Right atrium auricular region (tissue), 2 donors: Measurements from ENCODE around the gene FBXL7. TPM values are rescaled to one million over a fixed set of nuclear protein-coding genes. Genes with fewer than 3 reads are reported as not detected.

ENCODE experiments used
- DNase-seq: peaks from one replicate; pipeline ENCODE4 v3.0.0-alpha.2; 2019; ENCODE audit warnings: low spot score
- H3K27ac ChIP-seq, 2 donors: fragments of 200-600 bp; sonication (generic); 1 replicate in 1 of 2; 2 replicates in 1 of 2; pipeline ENCODE4 v1.5.1; 2016 to 2019
- H3K27me3 ChIP-seq, 2 donors: fragments of 200-600 bp; sonication (generic); one replicate each; pipeline versions ENCODE4 v1.5.1 to v1.6.0; 2017 to 2019
- H3K36me3 ChIP-seq: fragments of 200-600 bp; sonication (generic); one replicate; pipeline ENCODE4 v1.5.1; 2016
- H3K4me1 ChIP-seq, 2 donors: fragments of 200-600 bp; sonication (generic); one replicate each; pipeline versions ENCODE4 v1.5.1 to v1.6.0; 2017 to 2019
- H3K4me3 ChIP-seq, 2 donors: fragments of 200-600 bp; sonication (generic); 1 replicate in 1 of 2; 2 replicates in 1 of 2; pipeline ENCODE4 v1.5.1; 2017 to 2019; ENCODE audit warnings: mild to moderate bottlenecking in 1 of 2, moderate library complexity in 1 of 2
- H3K9me3 ChIP-seq, 2 donors: fragments of 200-600 bp; sonication (generic); one replicate each; pipeline ENCODE4 v1.5.1; 2019
- total RNA-seq, 2 donors: library from RNA; depleted of rRNA; stranded (reverse); fragments of >200 nt; gene quantifications; one replicate each; pipeline ENCODE4 v1.1.0, GENCODE V29; 2016
- TF ChIP-seq, protein P1 (sequence below), 2 donors: fragments of 200-600 bp; sonication (generic); IDR thresholded peaks; one replicate each; pipeline ENCODE4 v1.5.1; 2019; ENCODE audit warnings: antibody characterized with exemption in 2 of 2

Gene FBXL7
- total RNA-seq, 2 donors from 2014 or later, result 16.6 to 18.4 TPM

DNA sequence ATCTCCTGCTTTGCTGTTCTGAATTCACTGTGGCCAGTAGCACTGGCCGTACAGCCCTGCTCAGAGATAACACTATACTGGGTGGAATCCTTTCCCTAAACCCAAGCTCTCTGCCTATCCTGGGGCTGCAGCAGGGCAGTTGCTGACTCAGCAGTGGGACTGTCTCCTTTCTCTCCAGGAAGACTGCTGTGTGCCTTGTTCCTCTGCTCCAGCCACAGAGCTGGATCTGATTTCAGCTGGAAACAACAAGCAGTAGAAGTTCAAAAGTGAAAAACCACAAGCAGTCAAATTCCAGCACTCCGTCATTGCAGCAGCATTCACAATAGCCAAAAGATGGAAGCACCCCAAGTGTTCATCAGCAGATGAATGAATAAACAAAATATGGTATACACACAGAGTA lies 105.0 kb downstream of the FBXL7 start:
- no peak overlapping the region for H3K4me3 ChIP-seq
- H3K4me1 ChIP-seq, result peaks cover 0 to 4% of the 10 kb centered on the region in 2 donors
- no peaks in the 10 kb centered on the region for H3K9me3 ChIP-seq
- DNase-seq, result no peak
- H3K36me3 ChIP-seq, result no peaks in the 10 kb centered on the region
- H3K27ac ChIP-seq, result no peak overlapping the region
- TF ChIP-seq, protein P1, sequence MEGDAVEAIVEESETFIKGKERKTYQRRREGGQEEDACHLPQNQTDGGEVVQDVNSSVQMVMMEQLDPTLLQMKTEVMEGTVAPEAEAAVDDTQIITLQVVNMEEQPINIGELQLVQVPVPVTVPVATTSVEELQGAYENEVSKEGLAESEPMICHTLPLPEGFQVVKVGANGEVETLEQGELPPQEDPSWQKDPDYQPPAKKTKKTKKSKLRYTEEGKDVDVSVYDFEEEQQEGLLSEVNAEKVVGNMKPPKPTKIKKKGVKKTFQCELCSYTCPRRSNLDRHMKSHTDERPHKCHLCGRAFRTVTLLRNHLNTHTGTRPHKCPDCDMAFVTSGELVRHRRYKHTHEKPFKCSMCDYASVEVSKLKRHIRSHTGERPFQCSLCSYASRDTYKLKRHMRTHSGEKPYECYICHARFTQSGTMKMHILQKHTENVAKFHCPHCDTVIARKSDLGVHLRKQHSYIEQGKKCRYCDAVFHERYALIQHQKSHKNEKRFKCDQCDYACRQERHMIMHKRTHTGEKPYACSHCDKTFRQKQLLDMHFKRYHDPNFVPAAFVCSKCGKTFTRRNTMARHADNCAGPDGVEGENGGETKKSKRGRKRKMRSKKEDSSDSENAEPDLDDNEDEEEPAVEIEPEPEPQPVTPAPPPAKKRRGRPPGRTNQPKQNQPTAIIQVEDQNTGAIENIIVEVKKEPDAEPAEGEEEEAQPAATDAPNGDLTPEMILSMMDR (IDR thresholded peaks at IDR 0.05), result no peak
- no peaks in the 10 kb centered on the region for H3K27me3 ChIP-seq

DNA sequence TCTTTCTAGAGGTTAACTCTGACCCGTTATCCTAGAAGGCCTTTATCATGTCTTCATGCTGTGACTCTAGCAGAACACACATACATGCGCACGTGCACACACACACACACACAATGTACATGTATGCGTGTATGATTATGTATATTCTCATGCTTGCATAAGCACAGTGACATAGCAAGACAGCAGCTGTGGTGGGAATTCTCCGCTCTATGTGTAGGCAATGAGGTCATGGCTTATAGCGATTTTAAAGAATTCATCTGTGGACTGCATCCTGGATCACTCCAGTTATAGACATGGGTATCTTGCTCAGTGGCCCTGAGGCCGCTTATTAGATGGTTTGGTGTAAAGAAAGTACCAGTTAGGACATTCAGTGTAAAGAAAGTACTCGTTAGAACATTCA lies 106.2 kb downstream of the FBXL7 start:
- Histone ChIP-seq H3K36me3 (no peaks in the 10 kb centered on the region), H3K27me3 (no peaks in the 10 kb centered on the region), H3K9me3 (no peaks in the 10 kb centered on the region), H3K4me1 (peaks cover 0 to 4% of the 10 kb centered on the region in 2 donors), H3K27ac (no peak overlapping the region), H3K4me3 (no peak overlapping the region)
- no peak for DNase-seq
- TF ChIP-seq, protein P1 (IDR thresholded peaks at IDR 0.05), result no peak

DNA sequence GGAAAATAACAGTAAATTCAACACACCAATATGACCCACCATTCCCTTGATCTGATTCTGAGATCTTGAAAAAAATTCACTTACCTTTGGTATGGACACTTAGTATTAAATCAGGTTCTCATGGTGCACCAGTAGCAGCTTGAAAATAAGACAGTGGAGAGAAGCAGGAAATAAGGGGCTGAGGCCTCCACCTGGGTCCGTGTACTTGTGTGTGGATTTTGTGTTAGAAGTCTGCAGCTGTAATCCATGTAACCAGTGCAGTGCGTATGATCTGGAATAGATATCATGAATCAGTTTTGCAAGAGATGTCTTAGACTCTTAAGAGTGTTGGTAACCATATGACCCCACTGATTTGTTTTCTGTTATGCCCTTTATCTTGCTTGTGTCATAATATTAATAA lies 107.1 kb downstream of the FBXL7 start:
- Histone ChIP-seq H3K36me3 (no peaks in the 10 kb centered on the region), H3K9me3 (no peaks in the 10 kb centered on the region), H3K4me1 (peaks cover 0 to 4% of the 10 kb centered on the region in 2 donors), H3K27ac (no peak overlapping the region), H3K4me3 (no peak overlapping the region), H3K27me3 (no peaks in the 10 kb centered on the region)
- no peak for DNase-seq
- TF ChIP-seq, protein P1 (IDR thresholded peaks at IDR 0.05), result no peak

DNA sequence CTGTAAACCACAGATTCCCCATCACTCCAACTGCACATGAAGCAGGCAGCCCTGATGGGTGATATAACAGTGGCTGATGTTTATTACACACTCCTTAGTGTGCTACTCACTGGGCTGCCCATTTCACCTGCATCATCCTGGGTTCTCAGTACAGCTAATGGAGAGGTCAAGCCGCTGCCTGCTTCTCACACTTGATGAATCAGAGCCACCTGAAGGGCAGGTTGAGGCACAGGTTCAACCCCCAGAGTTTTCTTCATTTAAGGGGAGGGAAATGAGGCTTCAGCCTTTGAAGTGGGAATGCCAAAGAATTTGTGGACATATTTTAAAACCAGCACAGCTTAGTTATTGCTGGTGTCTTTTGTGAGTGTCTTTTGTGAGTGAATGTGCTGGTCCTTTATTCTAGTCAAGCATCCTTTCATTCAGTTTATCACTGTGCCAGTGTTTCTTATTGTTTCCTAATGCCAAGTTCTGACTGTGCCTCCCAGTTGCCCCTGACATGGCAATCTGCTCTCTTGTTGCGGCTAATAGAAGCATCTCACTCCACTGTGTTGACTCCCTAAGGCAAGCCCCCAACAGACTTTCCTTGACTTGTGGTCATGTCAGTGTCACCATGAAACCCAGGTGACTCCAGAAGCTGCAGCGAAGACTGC lies 109.2 kb downstream of the FBXL7 start:
- TF ChIP-seq, protein P1 (IDR thresholded peaks at IDR 0.05), result no peak
- H3K36me3 ChIP-seq, result no peaks in the 10 kb centered on the region
- H3K4me3 ChIP-seq, result no peak overlapping the region
- peaks cover 0 to 4% of the 10 kb centered on the region in 2 donors for H3K4me1 ChIP-seq
- DNase-seq, result no peak
- no peak overlapping the region for H3K27ac ChIP-seq
- no peaks in the 10 kb centered on the region for H3K9me3 ChIP-seq
- H3K27me3 ChIP-seq, result no peaks in the 10 kb centered on the region

DNA sequence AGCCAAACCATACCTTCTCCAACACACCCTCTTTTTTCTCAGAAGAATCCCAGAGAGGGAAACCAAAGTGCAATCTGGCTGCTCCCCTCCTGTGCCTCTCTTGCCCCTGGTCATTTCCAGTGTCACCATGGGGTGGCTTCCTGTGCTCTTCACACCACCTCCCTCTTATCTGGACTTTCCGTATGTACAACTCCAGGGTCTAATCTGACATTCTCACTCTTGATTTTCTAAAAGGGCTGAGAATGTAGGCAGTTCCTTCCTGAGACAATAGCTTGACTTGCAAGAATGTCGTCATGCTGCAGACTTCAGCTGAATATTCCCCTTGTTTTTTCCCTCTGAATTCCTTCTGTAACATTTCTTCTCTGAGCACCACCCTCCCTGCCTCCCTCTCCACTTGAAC lies 110.2 kb downstream of the FBXL7 start:
- TF ChIP-seq, protein P1 (IDR thresholded peaks at IDR 0.05), result no peak
- no peak overlapping the region for H3K27ac ChIP-seq
- H3K27me3 ChIP-seq, result no peaks in the 10 kb centered on the region
- H3K9me3 ChIP-seq, result no peaks in the 10 kb centered on the region
- DNase-seq, result no peak
- H3K4me3 ChIP-seq, result no peak overlapping the region
- peaks cover 0 to 4% of the 10 kb centered on the region in 2 donors for H3K4me1 ChIP-seq
- no peaks in the 10 kb centered on the region for H3K36me3 ChIP-seq

DNA sequence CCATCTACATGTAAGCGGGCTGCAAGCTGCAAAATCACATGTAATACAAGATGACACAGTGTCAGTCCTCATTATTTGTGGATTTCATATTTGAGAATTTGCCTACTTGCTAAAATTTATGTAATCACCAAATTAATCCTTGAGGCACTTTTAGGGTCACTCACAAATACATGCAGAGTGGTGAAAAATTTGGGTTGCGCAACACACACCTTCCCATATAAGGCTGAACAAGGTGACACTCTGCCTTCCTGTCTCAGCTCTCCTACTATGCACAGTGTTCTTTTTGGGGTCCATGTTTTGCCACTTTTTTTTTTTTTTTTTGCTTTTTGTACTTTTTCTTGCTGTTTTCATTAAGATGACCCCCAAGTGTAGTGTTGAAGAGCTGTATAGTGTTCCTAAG lies 111.0 kb downstream of the FBXL7 start:
- Histone ChIP-seq H3K27me3 (no peaks in the 10 kb centered on the region), H3K9me3 (no peaks in the 10 kb centered on the region), H3K4me1 (peaks cover 0 to 4% of the 10 kb centered on the region in 2 donors), H3K4me3 (no peak overlapping the region), H3K27ac (no peak overlapping the region), H3K36me3 (no peaks in the 10 kb centered on the region)
- DNase-seq, result no peak
- TF ChIP-seq, protein P1 (IDR thresholded peaks at IDR 0.05), result no peak
